HEK293 (cell line): ENCODE results near the gene POLR3B.

Experiments used
- CTCF ChIA-PET: fragments of 350-600 bp; formaldehyde crosslinking; extraction: SDS; loops from one replicate; lab custom pipeline; 2021; ENCODE audit warnings: antibody characterized with exemption; lab: Yijun Ruan, JAX
- POLR2A ChIA-PET: fragments of 300-600 bp; formaldehyde crosslinking; extraction: SDS; loops from one replicate; lab custom pipeline; 2020; ENCODE audit warnings: antibody characterized with exemption, inconsistent platforms; lab: Yijun Ruan, JAX
- H3K27ac ChIP-seq: fragments of 200-500 bp; sonication (Bioruptor generic); 2 replicates; pipeline ENCODE4 v1.5.1; 2014; ENCODE audit warnings: low read depth, low read length, control low read depth, inconsistent platforms; ENCODE audit errors: extremely low read depth
- H3K36me3 ChIP-seq, 2 experiments: fragments of 200-500 bp in 1 of 2; sonication (Bioruptor generic) in 1 of 2; 1 replicate in 1 of 2; 2 replicates in 1 of 2; pipeline ENCODE4 v1.5.1; 2014 to 2017; ENCODE audit warnings: inconsistent platforms in 2 of 2, low read length in 2 of 2; ENCODE audit not compliant: control insufficient read depth in 2 of 2, insufficient read depth in 1 of 2
- H3K4me1 ChIP-seq: fragments of 200-500 bp; sonication (Bioruptor generic); 2 replicates; pipeline ENCODE4 v1.5.1; 2014; ENCODE audit warnings: mild to moderate bottlenecking, low read length, inconsistent platforms; ENCODE audit not compliant: control insufficient read depth, insufficient read depth
- H3K4me3 ChIP-seq: 2 replicates; pipeline ENCODE4 v1.5.1; 2011; ENCODE audit warnings: low read depth, mild to moderate bottlenecking, control low read depth, low read length, moderate library complexity
- H3K9me3 ChIP-seq: fragments of 200-500 bp; sonication (Bioruptor generic); 2 replicates; pipeline ENCODE4 v1.5.1; 2014; ENCODE audit warnings: low read depth, low read length, inconsistent platforms; ENCODE audit not compliant: control insufficient read depth, insufficient read depth
- CTCF ChIP-seq: fragments of 450-650 bp; formaldehyde crosslinking; IDR thresholded peaks from 2 replicates; pipeline ENCODE4 v1.5.1; 2016; ENCODE audit warnings: missing biosample characterization, missing genetic modification characterization
- FEZF1 ChIP-seq: fragments of 450-650 bp; formaldehyde crosslinking; IDR thresholded peaks from 2 replicates; pipeline ENCODE4 v1.5.1; 2016; ENCODE audit warnings: missing biosample characterization, missing genetic modification characterization
- HOXD13 ChIP-seq: sonication (generic); formaldehyde crosslinking; IDR thresholded peaks from 2 replicates; pipeline ENCODE4 v1.8.0; 2022; ENCODE audit warnings: missing genetic modification reagents, borderline replicate concordance
- KLF10 ChIP-seq: fragments of 450-650 bp; IDR thresholded peaks from 2 replicates; pipeline ENCODE4 v1.5.1; 2018; ENCODE audit warnings: missing biosample characterization, mild to moderate bottlenecking, missing genetic modification characterization
- KLF9 ChIP-seq: fragments of 450-650 bp; formaldehyde crosslinking; IDR thresholded peaks from 2 replicates; pipeline ENCODE4 v1.5.1; 2016; ENCODE audit warnings: missing biosample characterization, missing genetic modification characterization, low read depth
- MYNN ChIP-seq: fragments of 450-650 bp; formaldehyde crosslinking; IDR thresholded peaks from 2 replicates; pipeline ENCODE4 v1.5.1; 2016; ENCODE audit warnings: missing biosample characterization, missing genetic modification characterization, borderline replicate concordance
- REST ChIP-seq: fragments of 450-650 bp; formaldehyde crosslinking; IDR thresholded peaks from 2 replicates; pipeline ENCODE4 v1.5.1; 2016; ENCODE audit warnings: missing biosample characterization, missing genetic modification characterization
- TSHZ1 ChIP-seq: fragments of 450-650 bp; formaldehyde crosslinking; IDR thresholded peaks from 2 replicates; pipeline ENCODE4 v1.5.1; 2016; ENCODE audit warnings: missing biosample characterization, missing genetic modification characterization, borderline replicate concordance
- ZBTB10 ChIP-seq: fragments of 450-650 bp; formaldehyde crosslinking; IDR thresholded peaks from 2 replicates; pipeline ENCODE4 v1.5.1; 2016; ENCODE audit warnings: missing biosample characterization, missing genetic modification characterization
- ZNF114 ChIP-seq: fragments of 450-650 bp; formaldehyde crosslinking; IDR thresholded peaks from 2 replicates; pipeline ENCODE4 v1.5.0; 2017; ENCODE audit warnings: missing biosample characterization, missing genetic modification characterization
- ZNF140 ChIP-seq: fragments of 450-650 bp; formaldehyde crosslinking; IDR thresholded peaks from 2 replicates; pipeline ENCODE4 v1.5.1; 2016; ENCODE audit warnings: missing biosample characterization, missing genetic modification characterization
- ZNF155 ChIP-seq: fragments of 450-650 bp; formaldehyde crosslinking; IDR thresholded peaks from 2 replicates; pipeline ENCODE4 v1.5.1; 2016; ENCODE audit warnings: missing biosample characterization, missing genetic modification characterization
- ZNF16 ChIP-seq: fragments of 450-650 bp; formaldehyde crosslinking; IDR thresholded peaks from 2 replicates; pipeline ENCODE4 v1.5.1; 2016; ENCODE audit warnings: low read depth, missing biosample characterization, missing genetic modification characterization
- ZNF174 ChIP-seq: fragments of 450-650 bp; formaldehyde crosslinking; IDR thresholded peaks from 2 replicates; pipeline ENCODE4 v1.5.0; 2017; ENCODE audit warnings: missing biosample characterization, mild to moderate bottlenecking, missing genetic modification characterization
- ZNF221 ChIP-seq: fragments of 450-650 bp; formaldehyde crosslinking; IDR thresholded peaks from 2 replicates; pipeline ENCODE4 v1.5.1; 2017; ENCODE audit warnings: missing biosample characterization, missing genetic modification characterization, borderline replicate concordance
- ZNF302 ChIP-seq: fragments of 450-650 bp; formaldehyde crosslinking; IDR thresholded peaks from 2 replicates; pipeline ENCODE4 v1.5.1; 2016; ENCODE audit warnings: missing biosample characterization, missing genetic modification characterization, low read depth
- ZNF311 ChIP-seq: fragments of 450-650 bp; formaldehyde crosslinking; IDR thresholded peaks from 2 replicates; pipeline ENCODE4 v1.5.1; 2017; ENCODE audit warnings: missing biosample characterization, missing genetic modification characterization, borderline replicate concordance
- ZNF362 ChIP-seq: fragments of 450-650 bp; formaldehyde crosslinking; IDR thresholded peaks from 2 replicates; pipeline ENCODE4 v1.5.1; 2016; ENCODE audit warnings: missing biosample characterization, missing genetic modification characterization
- ZNF544 ChIP-seq: fragments of 450-650 bp; formaldehyde crosslinking; IDR thresholded peaks from 2 replicates; pipeline ENCODE4 v1.5.0; 2017; ENCODE audit warnings: missing biosample characterization, missing genetic modification characterization
- ZNF549 ChIP-seq: fragments of 450-650 bp; IDR thresholded peaks from 2 replicates; pipeline ENCODE4 v1.5.1; 2018; ENCODE audit warnings: missing biosample characterization, missing genetic modification characterization, mild to moderate bottlenecking, inconsistent platforms, moderate library complexity
- ZNF555 ChIP-seq: fragments of 450-650 bp; formaldehyde crosslinking; conservative IDR thresholded peaks from 2 replicates; pipeline ENCODE4 v1.5.1; 2017; ENCODE audit warnings: missing biosample characterization, mild to moderate bottlenecking, missing genetic modification characterization, inconsistent platforms
- ZNF621 ChIP-seq: fragments of 450-650 bp; formaldehyde crosslinking; IDR thresholded peaks from 2 replicates; pipeline ENCODE4 v1.5.1; 2017; ENCODE audit warnings: missing biosample characterization, missing genetic modification characterization
- ZNF701 ChIP-seq: fragments of 450-650 bp; formaldehyde crosslinking; IDR thresholded peaks from 2 replicates; pipeline ENCODE4 v1.5.1; 2016; ENCODE audit warnings: missing biosample characterization, missing genetic modification characterization
- ZNF776 ChIP-seq: fragments of 450-650 bp; formaldehyde crosslinking; IDR thresholded peaks from 2 replicates; pipeline ENCODE4 v1.5.0; 2017; ENCODE audit warnings: missing biosample characterization, missing genetic modification characterization, borderline replicate concordance

The POLR3B gene

GRCh38 chr12:106342397-106343213, 14.9 kb upstream of the POLR3B start:
- CTCF ChIA-PET = interaction anchor here (1.9 kb wide), 1 partner anchor 15 kb away, joined by 5 read pairs; the partner anchor contains the start of gene POLR3B
- no peak overlapping the region for H3K4me3 ChIP-seq
- no peak overlapping the region for H3K27ac ChIP-seq

GRCh38 chr12:106343214-106343528, 14.4 kb upstream of the POLR3B start:
- Histone ChIP-seq H3K36me3 (peaks cover 0 to 3% of the 10 kb centered on the region in 2 experiments; a peak in 2 of 3 replicates), H3K9me3 (no peaks in the 10 kb centered on the region), H3K4me3 (no peak overlapping the region), H3K4me1 (no peaks in the 10 kb centered on the region), H3K27ac (no peak overlapping the region)
- TF ChIP-seq FEZF1 (tag by site-specific recombination) = no peak
- no peak for TF ChIP-seq ZNF362 (tag by site-specific recombination)
- TF ChIP-seq ZNF311 (tag by site-specific recombination) = no peak
- no peak for TF ChIP-seq ZNF114
- no peak for TF ChIP-seq ZNF544 (tag by site-specific recombination)
- TF ChIP-seq REST (tag by site-specific recombination) = no peak
- no peak for TF ChIP-seq ZNF621 (tag by site-specific recombination)
- no peak for TF ChIP-seq CTCF (tag by site-specific recombination)
- TF ChIP-seq ZNF549 (tag by site-specific recombination) = no peak
- TF ChIP-seq KLF9 (tag by site-specific recombination) = no peak
- TF ChIP-seq ZNF140 (tag by site-specific recombination) = no peak
- TF ChIP-seq ZBTB10 = no peak
- TF ChIP-seq TSHZ1 (tag by site-specific recombination) = no peak
- POLR2A ChIA-PET = no interaction called here
- CTCF ChIA-PET = interaction anchor here (1.9 kb wide), 1 partner anchor 14 kb away, joined by 5 read pairs; the partner anchor contains the start of gene POLR3B

More at GRCh38 chr12:106342397-106343213, 14.9 kb upstream of the POLR3B start:
- TF ChIP-seq ZNF302 = no peak
- no peak for TF ChIP-seq ZNF555 (tag by site-specific recombination)
- no peak for TF ChIP-seq ZNF174 (tag by site-specific recombination)
- TF ChIP-seq ZNF155 = no peak
- no peak for TF ChIP-seq HOXD13 (CRISPR knock-in tag)
- no peak for TF ChIP-seq MYNN (tag by site-specific recombination)
- TF ChIP-seq KLF10 = no peak
- no peak for TF ChIP-seq ZNF549 (tag by site-specific recombination)
- no peak for TF ChIP-seq ZNF221 (tag by site-specific recombination)
- TF ChIP-seq ZNF776 (tag by site-specific recombination) = no peak
- no peak for TF ChIP-seq ZNF16 (tag by site-specific recombination)
- no peak for TF ChIP-seq ZNF701 (tag by site-specific recombination)
- Histone ChIP-seq H3K9me3 (no peaks in the 10 kb centered on the region), H3K36me3 (peaks cover 0 to 3% of the 10 kb centered on the region in 2 experiments; a peak in 2 of 3 replicates), H3K4me1 (no peaks in the 10 kb centered on the region)
- POLR2A ChIA-PET = no interaction called here
